SK-N-SH (cell line): ENCODE results near the gene CELSR1. TPM values are rescaled to one million over a fixed set of nuclear protein-coding genes. Genes with fewer than 3 reads are reported as not detected.

Experiments
- CTCF ChIA-PET: fragments of 300-600, 350-600 bp; formaldehyde crosslinking; extraction: SDS; loops from one replicate; lab custom pipeline; 2021; lab: Yijun Ruan, JAX
- POLR2A ChIA-PET: fragments of 350-600 bp; sonication (Branson Sonifier 250); formaldehyde crosslinking; extraction: SDS; loops from one replicate; lab custom pipeline; 2020; ENCODE audit warnings: antibody characterized with exemption, inconsistent platforms; lab: Yijun Ruan, JAX
- DNase-seq: peaks from one replicate; pipeline ENCODE4 v3.0.0; 2012
- H2AFZ ChIP-seq: fragments of 200-600 bp; sonication (generic); 2 replicates; pipeline ENCODE4 v1.8.1; 2016; ENCODE audit warnings: antibody characterized with exemption, mild to moderate bottlenecking, low read depth
- H3F3A ChIP-seq: fragments of 200-600 bp; sonication (generic); replicated peaks from 2 replicates; pipeline ENCODE3; 2016; ENCODE audit warnings: antibody characterized with exemption, mild to moderate bottlenecking; ENCODE audit not compliant: insufficient read depth
- H3K27ac ChIP-seq, 2 experiments: fragments of 200-500 bp in 1 of 2; fragments of 200-600 bp in 1 of 2; sonication (Bioruptor generic) in 1 of 2; sonication (generic), shearing (Covaris generic) in 1 of 2; 2 replicates each; pipeline versions ENCODE4 v1.5.1 to v1.6.1; 2014 to 2016; ENCODE audit warnings: low read depth in 2 of 2, inconsistent platforms in 1 of 2, low read length in 1 of 2, mild to moderate bottlenecking in 1 of 2, mixed read lengths in 1 of 2
- H3K27me3 ChIP-seq: fragments of 200-600 bp; sonication (generic), shearing (Covaris generic); 2 replicates; pipeline ENCODE4 v1.6.1; 2016; ENCODE audit warnings: mixed run types; ENCODE audit not compliant: insufficient read depth
- H3K36me3 ChIP-seq, 2 experiments: fragments of 200-500 bp in 1 of 2; fragments of 200-600 bp in 1 of 2; sonication (Bioruptor generic) in 1 of 2; sonication (generic) in 1 of 2; replicated peaks in 1 of 2; 2 replicates each; pipeline versions ENCODE3 to v1.5.1; 2014 to 2016; ENCODE audit warnings: low read length in 1 of 2, mild to moderate bottlenecking in 1 of 2; ENCODE audit not compliant: insufficient read depth in 2 of 2, control insufficient read depth in 1 of 2
- H3K4me1 ChIP-seq, 2 experiments: fragments of 200-500 bp in 1 of 2; fragments of 200-600 bp in 1 of 2; sonication (Bioruptor generic) in 1 of 2; sonication (generic), shearing (Covaris generic) in 1 of 2; 2 replicates each; pipeline versions ENCODE4 v1.5.1 to v1.6.1; 2014 to 2016; ENCODE audit warnings: low read depth in 1 of 2, low read length in 1 of 2, mixed run types in 1 of 2; ENCODE audit not compliant: insufficient read depth in 2 of 2, control insufficient read depth in 1 of 2
- H3K4me2 ChIP-seq: fragments of 200-600 bp; sonication (generic), shearing (Covaris generic); 2 replicates; pipeline ENCODE4 v1.6.1; 2017; ENCODE audit warnings: mixed run types
- H3K4me3 ChIP-seq, 2 experiments: fragments of 200-500 bp in 1 of 2; fragments of 200-600 bp in 1 of 2; sonication (Bioruptor generic) in 1 of 2; sonication (generic), shearing (Covaris generic) in 1 of 2; 2 replicates each; pipeline versions ENCODE4 v1.5.1 to v1.8.1; 2014 to 2016; ENCODE audit warnings: low read depth in 2 of 2, inconsistent platforms in 1 of 2, low read length in 1 of 2, mild to moderate bottlenecking in 1 of 2, mixed read lengths in 1 of 2, moderate library complexity in 1 of 2
- H3K79me2 ChIP-seq: fragments of 200-600 bp; sonication (generic); 2 replicates; pipeline ENCODE4 v1.8.1; 2017; ENCODE audit warnings: mild to moderate bottlenecking; ENCODE audit not compliant: insufficient read depth
- H3K9ac ChIP-seq: fragments of 200-600 bp; sonication (generic); 2 replicates; pipeline ENCODE4 v1.6.1; 2017; ENCODE audit warnings: mixed run types
- H3K9me2 ChIP-seq: fragments of 200-600 bp; sonication (generic); 2 replicates; pipeline ENCODE4 v1.6.1; 2017; ENCODE audit warnings: mixed run types
- H3K9me3 ChIP-seq: fragments of 200-600 bp; sonication (generic); 2 replicates; pipeline ENCODE4 v1.6.1; 2017; ENCODE audit warnings: mixed run types, mild to moderate bottlenecking, moderate library complexity
- H4K20me1 ChIP-seq: fragments of 200-600 bp; sonication (generic); 2 replicates; pipeline ENCODE4 v1.6.1; 2017; ENCODE audit warnings: mild to moderate bottlenecking, mixed run types; ENCODE audit not compliant: insufficient read depth
- EP300 ChIP-seq, 2 experiments: IDR thresholded peaks; 2 replicates each; pipeline versions ENCODE4 v1.4.0 to v1.6.1; 2012; ENCODE audit warnings: borderline replicate concordance in 1 of 2, low read depth in 1 of 2, low read length in 1 of 2
- FOSL2 ChIP-seq: IDR thresholded peaks from 2 replicates; pipeline ENCODE4 v1.4.0; 2012; ENCODE audit warnings: low read depth, mild to moderate bottlenecking, moderate library complexity, borderline replicate concordance
- FOXJ3 ChIP-seq: sonication (generic); formaldehyde crosslinking; IDR thresholded peaks from 2 replicates; pipeline ENCODE4 v1.5.1; 2020; ENCODE audit warnings: mild to moderate bottlenecking, missing genetic modification reagents
- GABPA ChIP-seq: IDR thresholded peaks from 2 replicates; pipeline ENCODE4 v1.4.0; 2012; ENCODE audit warnings: low read depth, mild to moderate bottlenecking
- MXI1 ChIP-seq: IDR thresholded peaks from 2 replicates; pipeline ENCODE4 v1.6.1; 2012; ENCODE audit warnings: mild to moderate bottlenecking, low read depth, low read length, improper control_type of control experiment
- RAD21 ChIP-seq: IDR thresholded peaks from 2 replicates; pipeline ENCODE4 v1.6.1; 2012; ENCODE audit warnings: mild to moderate bottlenecking, low read length
- RXRA ChIP-seq: IDR thresholded peaks from 2 replicates; pipeline ENCODE4 v1.4.0; 2012; ENCODE audit warnings: low read depth, mild to moderate bottlenecking, borderline replicate concordance
- SMC3 ChIP-seq: IDR thresholded peaks from 2 replicates; pipeline ENCODE4 v1.6.1; 2012; ENCODE audit warnings: low read depth, low read length, improper control_type of control experiment
- TAF1 ChIP-seq: IDR thresholded peaks from 2 replicates; pipeline ENCODE4 v1.6.1; 2012; ENCODE audit warnings: low read depth, mild to moderate bottlenecking, low read length, moderate library complexity, borderline replicate concordance
- WGBS: methylation state at CpG from one replicate; pipeline ENCODE4 v1.1.6; 2017; ENCODE audit warnings: low lambda C conversion rate; 5-methylcytosine and 5-hydroxymethylcytosine counted together
- polyA plus RNA-seq, 3 experiments: library from polyadenylated mRNA; depleted of rRNA; stranded (reverse); fragments of >200 nt; gene quantifications; 2 replicates each; pipeline ENCODE4 v1.2.3, GENCODE V29; 2012
- TF ChIP-seq, protein P1 (sequence below): IDR thresholded peaks from 2 replicates; pipeline ENCODE4 v1.6.1; 2012; ENCODE audit warnings: mild to moderate bottlenecking, low read depth, low read length, moderate library complexity
- TF ChIP-seq, protein P2 (sequence below): IDR thresholded peaks from 2 replicates; pipeline ENCODE4 v1.4.0; 2012; ENCODE audit warnings: low read depth, borderline replicate concordance

Gene CELSR1
- polyA plus RNA-seq, 1 of the 3 experiments (the other 2 are of a cell fraction), result 5.0 TPM

DNA sequence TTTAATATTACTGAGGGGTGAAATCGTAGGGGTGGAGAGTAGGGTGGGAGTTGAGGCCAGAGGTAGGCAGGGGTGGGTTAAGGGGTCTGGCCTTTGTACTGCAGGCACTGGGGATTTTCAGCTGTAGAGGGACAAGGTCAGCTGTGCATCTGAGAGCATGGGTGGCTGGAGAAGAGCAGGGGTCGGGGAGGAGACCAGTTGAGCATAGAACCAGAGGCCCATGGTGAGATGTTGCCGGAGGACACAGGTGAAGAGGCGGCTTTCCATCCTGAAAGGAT lies 12.1 kb upstream of the CELSR1 start:
- CTCF ChIA-PET, result interaction anchor here (1.2 to 6.9 kb wide), 3 partner anchors 14 to 427 kb away, joined by 3 to 48 read pairs (median 6); no protein-coding TSS in a partner anchor

DNA sequence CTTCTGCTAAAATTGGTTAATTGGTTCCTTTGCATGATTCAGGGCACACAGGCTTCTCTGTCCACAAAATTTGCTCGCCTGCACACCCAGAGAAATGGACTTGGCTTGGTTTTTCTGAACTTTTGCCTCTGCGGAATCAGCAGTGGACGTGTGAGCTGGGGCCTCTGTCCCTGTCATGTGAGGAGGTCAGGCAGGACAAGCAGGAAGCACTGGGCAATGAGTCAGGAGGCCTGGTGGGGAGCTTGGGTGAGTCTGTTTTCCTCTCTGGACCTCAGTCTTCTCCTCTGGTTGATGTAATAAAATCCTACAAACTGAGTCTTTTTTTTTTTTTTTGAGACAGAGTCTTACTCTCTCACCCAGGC lies 10.4 kb upstream of the CELSR1 start:
- Histone ChIP-seq H3K9me2 (no peaks in the 10 kb centered on the region), H3K4me1 (peaks cover 16 to 28% of the 10 kb centered on the region in 2 experiments; a peak in 3 of 4 replicates), H3F3A (peaks cover 25% of the 10 kb centered on the region)
- CTCF ChIA-PET, result interaction anchor here (0.7 to 2.5 kb wide), 4 partner anchors 9 to 181 kb away, joined by 3 to 12 read pairs (median 10); no protein-coding TSS in a partner anchor
- POLR2A ChIA-PET, result no interaction called here
- peak; percentile 47; the same call in 1 of the 2 replicates for TF ChIP-seq RXRA
- TF ChIP-seq, protein P1, sequence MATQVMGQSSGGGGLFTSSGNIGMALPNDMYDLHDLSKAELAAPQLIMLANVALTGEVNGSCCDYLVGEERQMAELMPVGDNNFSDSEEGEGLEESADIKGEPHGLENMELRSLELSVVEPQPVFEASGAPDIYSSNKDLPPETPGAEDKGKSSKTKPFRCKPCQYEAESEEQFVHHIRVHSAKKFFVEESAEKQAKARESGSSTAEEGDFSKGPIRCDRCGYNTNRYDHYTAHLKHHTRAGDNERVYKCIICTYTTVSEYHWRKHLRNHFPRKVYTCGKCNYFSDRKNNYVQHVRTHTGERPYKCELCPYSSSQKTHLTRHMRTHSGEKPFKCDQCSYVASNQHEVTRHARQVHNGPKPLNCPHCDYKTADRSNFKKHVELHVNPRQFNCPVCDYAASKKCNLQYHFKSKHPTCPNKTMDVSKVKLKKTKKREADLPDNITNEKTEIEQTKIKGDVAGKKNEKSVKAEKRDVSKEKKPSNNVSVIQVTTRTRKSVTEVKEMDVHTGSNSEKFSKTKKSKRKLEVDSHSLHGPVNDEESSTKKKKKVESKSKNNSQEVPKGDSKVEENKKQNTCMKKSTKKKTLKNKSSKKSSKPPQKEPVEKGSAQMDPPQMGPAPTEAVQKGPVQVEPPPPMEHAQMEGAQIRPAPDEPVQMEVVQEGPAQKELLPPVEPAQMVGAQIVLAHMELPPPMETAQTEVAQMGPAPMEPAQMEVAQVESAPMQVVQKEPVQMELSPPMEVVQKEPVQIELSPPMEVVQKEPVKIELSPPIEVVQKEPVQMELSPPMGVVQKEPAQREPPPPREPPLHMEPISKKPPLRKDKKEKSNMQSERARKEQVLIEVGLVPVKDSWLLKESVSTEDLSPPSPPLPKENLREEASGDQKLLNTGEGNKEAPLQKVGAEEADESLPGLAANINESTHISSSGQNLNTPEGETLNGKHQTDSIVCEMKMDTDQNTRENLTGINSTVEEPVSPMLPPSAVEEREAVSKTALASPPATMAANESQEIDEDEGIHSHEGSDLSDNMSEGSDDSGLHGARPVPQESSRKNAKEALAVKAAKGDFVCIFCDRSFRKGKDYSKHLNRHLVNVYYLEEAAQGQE, result 0 out of 2 replicates have a peak, but pooled peaks have one; percentile 8
- no peak for TF ChIP-seq EP300 (IDR thresholded peaks at IDR 0.05; ENCODE audit: borderline replicate concordance in 1 of 2, low read depth in 1 of 2, low read length in 1 of 2)
- TF ChIP-seq, protein P2, sequence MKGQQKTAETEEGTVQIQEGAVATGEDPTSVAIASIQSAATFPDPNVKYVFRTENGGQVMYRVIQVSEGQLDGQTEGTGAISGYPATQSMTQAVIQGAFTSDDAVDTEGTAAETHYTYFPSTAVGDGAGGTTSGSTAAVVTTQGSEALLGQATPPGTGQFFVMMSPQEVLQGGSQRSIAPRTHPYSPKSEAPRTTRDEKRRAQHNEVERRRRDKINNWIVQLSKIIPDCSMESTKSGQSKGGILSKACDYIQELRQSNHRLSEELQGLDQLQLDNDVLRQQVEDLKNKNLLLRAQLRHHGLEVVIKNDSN, result peak; percentile 69; the same call in 1 of the 2 replicates
- TF ChIP-seq FOSL2, result peak; percentile 52; the same call in 1 of the 2 replicates
- TF ChIP-seq, all 33 proteins: peak for 4
- 80% methylated on average over 1 of the region's 3 CpGs for WGBS
- no peaks in the 10 kb centered on the region for H3K9me3 ChIP-seq
- no peaks in the 10 kb centered on the region for H3K36me3 ChIP-seq
- peak overlapping the region; percentile 76 for H2AFZ ChIP-seq
- no peaks in the 10 kb centered on the region for H4K20me1 ChIP-seq
- no peaks in the 10 kb centered on the region for H3K27me3 ChIP-seq
- peak overlapping the region; percentile 76 to 79; a peak in 3 of 4 replicates for H3K27ac ChIP-seq
- no peak overlapping the region for H3K4me3 ChIP-seq
- peak overlapping the region; percentile 51; the same call in 1 of the 2 replicates for H3K9ac ChIP-seq
- no peaks in the 10 kb centered on the region for H3K79me2 ChIP-seq
- DNase-seq, result no peak
- peak overlapping the region; percentile 67 for H3K4me2 ChIP-seq

More for the DNA sequence above, 12.1 kb upstream of the CELSR1 start:
- H3K4me3 ChIP-seq, result no peak overlapping the region
- H3K79me2 ChIP-seq, result no peaks in the 10 kb centered on the region
- no peak for DNase-seq
- peaks cover 25% of the 10 kb centered on the region for H3F3A ChIP-seq
- no peaks in the 10 kb centered on the region for H3K36me3 ChIP-seq
- POLR2A ChIA-PET, result no interaction called here
- H3K4me1 ChIP-seq, result peaks cover 16 to 28% of the 10 kb centered on the region in 2 experiments; a peak in 3 of 4 replicates
- H3K4me2 ChIP-seq, result no peak overlapping the region
- no peak overlapping the region for H3K9ac ChIP-seq
- no peak for TF ChIP-seq SMC3
- no peak for TF ChIP-seq GABPA
- TF ChIP-seq FOXJ3, result no peak
- no peak for TF ChIP-seq MXI1
- no peak for TF ChIP-seq RAD21
- TF ChIP-seq TAF1, result no peak
- H3K9me2 ChIP-seq, result no peaks in the 10 kb centered on the region
- H2AFZ ChIP-seq, result no peak overlapping the region
- H3K27me3 ChIP-seq, result no peaks in the 10 kb centered on the region
- H3K9me3 ChIP-seq, result no peaks in the 10 kb centered on the region
- 93% methylated on average over 3 of the region's 4 CpGs for WGBS
- no peaks in the 10 kb centered on the region for H4K20me1 ChIP-seq
- no peak overlapping the region; a peak in 1 of 4 replicates for H3K27ac ChIP-seq
